Liver (tissue), 3 donors: ENCODE data around the gene CARD8.

Experiments
- CTCF ChIP-seq: fragments of 150-350 bp; IDR thresholded peaks from 2 replicates; pipeline ENCODE4 v1.5.1; 2017; ENCODE audit warnings: improper control_type of control experiment, low read depth, low read length; ENCODE audit not compliant: missing input control
- MAX ChIP-seq: IDR thresholded peaks from 2 replicates; pipeline ENCODE4 v1.6.1; 2016; ENCODE audit warnings: antibody characterized with exemption
- TAF1 ChIP-seq: conservative IDR thresholded peaks from 2 replicates; pipeline ENCODE4 v1.6.1; 2016; ENCODE audit warnings: antibody characterized with exemption, mild to moderate bottlenecking
- donor health status: healthy.
- donor health status: healthy.

GRCh38 chr19:48274938-48275337 is 19.2 kb upstream of the CARD8 start:
- TF ChIP-seq CTCF, result no peak
- no peak for TF ChIP-seq TAF1
- no peak for TF ChIP-seq MAX
